AG04450 (cell line): ENCODE data around the gene DDN. TPM values are rescaled to one million over a fixed set of nuclear protein-coding genes. Genes with fewer than 3 reads are reported as not detected.

Experiments
- CTCF ChIA-PET: fragments of 300-600, 350-600 bp; formaldehyde crosslinking; extraction: SDS; loops from one replicate; lab custom pipeline; 2022; ENCODE audit warnings: antibody characterized with exemption, inconsistent platforms; lab: Charles Lee
- POLR2A ChIA-PET: fragments of 350-600 bp; formaldehyde crosslinking; extraction: SDS; loops from one replicate; lab custom pipeline; 2021; ENCODE audit warnings: antibody characterized with exemption, inconsistent platforms; lab: Yijun Ruan, JAX
- DNase-seq: peaks from one replicate; pipeline ENCODE4 v3.0.0-alpha.2; 2011; ENCODE audit warnings: low read depth, low spot score
- H3K27ac ChIP-seq: one replicate; pipeline ENCODE4 v1.5.1; 2012; ENCODE audit warnings: low read depth, low read length, control low read depth
- H3K27me3 ChIP-seq: one replicate; pipeline ENCODE4 v1.6.0; 2012; ENCODE audit warnings: low read length; ENCODE audit not compliant: control insufficient read depth, insufficient read depth
- H3K4me3 ChIP-seq: 2 replicates; pipeline ENCODE4 v1.5.1; 2011; ENCODE audit warnings: mild to moderate bottlenecking, low read depth, low read length, control low read depth
- H3K9me3 ChIP-seq: 2 replicates; pipeline ENCODE4 v1.5.1; 2012; ENCODE audit warnings: low read length; ENCODE audit not compliant: control insufficient read depth, insufficient read depth
- polyA plus RNA-seq: library from polyadenylated mRNA; depleted of rRNA; stranded (reverse); fragments of >200 nt; gene quantifications from 2 replicates; pipeline ENCODE4 v1.2.3, GENCODE V29; 2011
- TF ChIP-seq, protein P1 (sequence below): IDR thresholded peaks from 2 replicates; pipeline ENCODE4 v1.5.1; 2011; ENCODE audit warnings: low read depth, low read length, control low read depth, inconsistent platforms

DDN gene
- polyA plus RNA-seq, 1 experiment: 0.02 TPM

DNA sequence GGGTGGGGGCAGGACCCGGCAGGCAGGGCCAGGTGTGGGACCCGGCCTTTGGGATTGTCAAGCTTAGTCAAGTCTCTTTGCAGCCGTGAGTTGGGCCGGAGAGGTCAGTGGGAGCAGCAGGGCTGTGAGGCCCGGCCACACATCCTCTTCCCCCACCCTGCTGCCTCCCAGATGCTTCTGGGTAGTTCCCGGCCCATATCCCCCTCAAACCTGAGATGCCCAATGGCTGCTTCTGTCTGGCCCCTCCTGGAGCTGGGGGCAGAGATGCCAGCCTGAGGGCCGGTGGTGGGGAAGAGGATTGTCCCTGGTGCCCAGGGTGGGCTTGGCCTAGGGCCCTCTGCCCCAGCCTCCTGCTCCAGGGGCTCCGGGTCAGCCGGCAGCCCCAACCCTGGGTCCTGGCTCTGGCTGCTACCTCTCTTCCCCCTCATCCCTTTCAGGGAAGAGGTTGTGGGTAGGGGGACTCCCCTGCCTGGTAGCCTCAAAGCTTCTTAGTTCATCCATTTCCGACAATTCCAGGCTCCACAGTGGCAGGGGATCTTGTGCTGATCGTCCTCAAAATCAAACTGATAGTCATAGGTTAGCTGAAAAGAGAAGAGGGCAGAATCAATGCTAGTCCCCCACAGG lies 22.2 kb upstream of the DDN start:
- no peak for DNase-seq
- Histone ChIP-seq H3K4me3 (no peak overlapping the region), H3K27ac (no peak overlapping the region), H3K27me3 (no peaks in the 10 kb centered on the region), H3K9me3 (no peaks in the 10 kb centered on the region; the same call in 1 of the 2 replicates)
- ChIA-PET CTCF (interaction anchor here (2.5 kb wide), 1 partner anchor 22 kb away, joined by 8 read pairs; no protein-coding TSS in a partner anchor), POLR2A (no interaction called here)
- TF ChIP-seq, protein P1, sequence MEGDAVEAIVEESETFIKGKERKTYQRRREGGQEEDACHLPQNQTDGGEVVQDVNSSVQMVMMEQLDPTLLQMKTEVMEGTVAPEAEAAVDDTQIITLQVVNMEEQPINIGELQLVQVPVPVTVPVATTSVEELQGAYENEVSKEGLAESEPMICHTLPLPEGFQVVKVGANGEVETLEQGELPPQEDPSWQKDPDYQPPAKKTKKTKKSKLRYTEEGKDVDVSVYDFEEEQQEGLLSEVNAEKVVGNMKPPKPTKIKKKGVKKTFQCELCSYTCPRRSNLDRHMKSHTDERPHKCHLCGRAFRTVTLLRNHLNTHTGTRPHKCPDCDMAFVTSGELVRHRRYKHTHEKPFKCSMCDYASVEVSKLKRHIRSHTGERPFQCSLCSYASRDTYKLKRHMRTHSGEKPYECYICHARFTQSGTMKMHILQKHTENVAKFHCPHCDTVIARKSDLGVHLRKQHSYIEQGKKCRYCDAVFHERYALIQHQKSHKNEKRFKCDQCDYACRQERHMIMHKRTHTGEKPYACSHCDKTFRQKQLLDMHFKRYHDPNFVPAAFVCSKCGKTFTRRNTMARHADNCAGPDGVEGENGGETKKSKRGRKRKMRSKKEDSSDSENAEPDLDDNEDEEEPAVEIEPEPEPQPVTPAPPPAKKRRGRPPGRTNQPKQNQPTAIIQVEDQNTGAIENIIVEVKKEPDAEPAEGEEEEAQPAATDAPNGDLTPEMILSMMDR: no peak

DNA sequence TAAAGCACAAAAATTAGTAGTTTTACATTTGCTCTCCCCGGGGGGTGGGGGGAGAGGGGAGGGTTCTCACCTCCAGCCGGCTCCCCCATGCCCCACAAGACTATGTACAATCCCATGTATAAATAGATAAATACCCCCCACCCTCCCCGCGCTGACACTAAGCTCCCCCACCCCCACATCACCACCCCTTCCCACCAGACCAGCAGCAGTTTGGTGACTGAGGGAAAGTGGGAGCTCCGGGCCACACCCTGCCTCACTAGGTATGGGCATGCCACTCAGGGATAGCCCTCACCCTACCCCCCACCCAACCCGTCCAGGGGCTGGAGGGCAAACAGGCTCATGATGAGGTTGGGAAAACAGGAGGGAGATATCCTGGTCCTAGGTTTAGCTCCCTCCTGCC lies 21.3 kb upstream of the DDN start:
- Histone ChIP-seq H3K27ac (no peak overlapping the region), H3K9me3 (no peaks in the 10 kb centered on the region; the same call in 1 of the 2 replicates), H3K4me3 (no peak overlapping the region), H3K27me3 (no peaks in the 10 kb centered on the region)
- POLR2A ChIA-PET: no interaction called here
- TF ChIP-seq, protein P1: no peak
- DNase-seq: no peak
- CTCF ChIA-PET: interaction anchor here (0.7 to 2.5 kb wide), 6 partner anchors 9 to 228 kb away, joined by 3 to 9 read pairs (median 8); no protein-coding TSS in a partner anchor

DNA sequence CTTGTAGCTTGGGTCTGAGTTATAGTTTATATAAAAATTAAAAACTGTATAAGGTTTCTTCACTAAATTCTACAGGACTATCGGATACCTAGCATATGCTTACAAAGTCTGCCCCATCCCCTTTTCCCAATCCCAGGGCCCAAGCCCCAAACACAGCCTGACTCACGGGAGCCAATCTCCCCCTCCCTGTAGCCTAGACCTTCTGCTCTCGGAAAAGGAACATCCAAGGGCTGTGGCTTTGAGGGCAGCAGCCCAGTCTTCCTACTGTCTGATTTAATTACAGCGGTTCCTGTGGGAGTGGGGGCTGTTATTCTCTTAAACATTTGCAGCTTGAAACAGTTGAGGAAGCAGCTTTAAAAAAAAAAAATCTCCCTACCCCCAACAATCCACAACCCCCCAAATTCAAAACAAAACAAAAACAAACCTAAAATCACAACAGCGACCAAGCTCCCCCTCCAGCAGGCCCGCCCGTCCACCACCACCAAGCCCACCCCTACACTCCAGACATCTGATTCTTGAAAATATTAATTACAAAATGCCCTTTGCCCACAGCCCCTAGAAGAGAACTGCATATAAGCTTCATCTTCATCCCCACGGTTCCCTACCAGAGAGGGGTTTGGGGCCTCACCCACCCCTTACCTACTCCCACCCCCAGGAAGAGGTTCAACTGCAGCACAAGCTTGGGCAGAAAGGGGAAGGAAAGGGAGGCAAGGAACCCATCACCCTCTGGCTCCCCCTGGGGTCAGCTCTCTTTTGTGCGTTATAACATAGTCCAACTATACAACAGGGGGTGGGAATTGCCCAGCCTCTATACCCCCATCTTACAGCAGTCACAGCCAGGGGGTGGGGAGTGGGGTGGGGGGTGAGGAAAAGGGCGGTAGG lies 20.5 kb upstream of the DDN start:
- Histone ChIP-seq H3K27ac (peak overlapping the region; percentile 98), H3K27me3 (no peaks in the 10 kb centered on the region), H3K4me3 (no peak overlapping the region), H3K9me3 (no peaks in the 10 kb centered on the region; the same call in 1 of the 2 replicates)
- POLR2A ChIA-PET: interaction anchor here (0.5 to 1.0 kb wide), 5 partner anchors 13 to 201 kb away, joined by 3 to 6 read pairs (median 4); no protein-coding TSS in a partner anchor
- CTCF ChIA-PET: interaction anchor here (0.7 to 2.5 kb wide), 10 partner anchors 9 to 228 kb away, joined by 3 to 9 read pairs (median 6); no protein-coding TSS in a partner anchor
- DNase-seq: no peak
- TF ChIP-seq, protein P1: peak; percentile 49

DNA sequence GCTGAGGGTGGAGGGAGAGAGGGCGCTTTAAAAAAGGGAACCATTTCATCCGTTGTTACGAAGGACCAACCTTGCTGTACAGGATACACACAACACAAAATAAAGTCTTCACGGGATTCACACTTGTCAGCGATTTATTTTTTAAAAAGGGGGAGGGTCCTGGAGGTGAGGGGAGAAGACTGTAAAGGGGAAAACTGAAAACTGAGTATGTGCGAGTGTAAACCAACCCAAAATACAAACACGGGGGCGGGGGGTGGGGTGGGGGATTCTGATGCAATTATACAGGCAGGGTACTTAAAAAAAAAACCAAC lies 19.9 kb upstream of the DDN start:
- Histone ChIP-seq H3K27ac (peak overlapping the region; percentile 98), H3K27me3 (no peaks in the 10 kb centered on the region), H3K9me3 (no peaks in the 10 kb centered on the region; the same call in 1 of the 2 replicates), H3K4me3 (peak overlapping the region; percentile 94)
- DNase-seq: no peak
- TF ChIP-seq, protein P1: no peak
- POLR2A ChIA-PET: interaction anchor here (0.5 to 1.0 kb wide), 4 partner anchors 14 to 202 kb away, joined by 3 to 6 read pairs (median 4); no protein-coding TSS in a partner anchor
- CTCF ChIA-PET: interaction anchor here (0.9 to 1.9 kb wide), 6 partner anchors 9 to 69 kb away, joined by 3 to 9 read pairs (median 4); no protein-coding TSS in a partner anchor
